Vagina (tissue), 2 donors: Measurements from ENCODE around the gene CHCHD2. TPM values are rescaled to one million over a fixed set of nuclear protein-coding genes. Genes with fewer than 3 reads are reported as not detected.

Experiments used
- DNase-seq, 2 donors: peaks; one replicate each; pipeline ENCODE4 v3.0.0-alpha.2; 2017; ENCODE audit errors: extremely low spot score in 2 of 2
- H3K27ac ChIP-seq: fragments of 200-600 bp; sonication (generic); one replicate; pipeline ENCODE4 v1.5.1; 2019
- H3K27me3 ChIP-seq: fragments of 200-600 bp; sonication (generic); one replicate; pipeline ENCODE4 v1.5.1; 2019
- H3K36me3 ChIP-seq, 2 donors: fragments of 200-600 bp; sonication (generic); one replicate each; pipeline ENCODE4 v1.5.1; 2017 to 2019
- H3K4me1 ChIP-seq: fragments of 200-600 bp; sonication (generic); one replicate; pipeline ENCODE4 v1.5.1; 2019
- H3K4me3 ChIP-seq, 2 donors: fragments of 200-600 bp; sonication (generic); 1 replicate in 1 of 2; 2 replicates in 1 of 2; pipeline ENCODE4 v1.5.1; 2016 to 2019
- H3K9me3 ChIP-seq: fragments of 200-600 bp; sonication (generic); one replicate; pipeline ENCODE4 v1.5.1; 2019
- POLR2A ChIP-seq, 2 donors: fragments of 450-650 bp; IDR thresholded peaks; one replicate each; pipeline ENCODE4 v1.6.1; 2017; ENCODE audit warnings: antibody characterized with exemption in 2 of 2, mild to moderate bottlenecking in 2 of 2, moderate library complexity in 2 of 2
- POLR2AphosphoS5 ChIP-seq, 2 donors: sonication (generic); formaldehyde crosslinking; IDR thresholded peaks; one replicate each; pipeline ENCODE4 v1.9.0; 2017; ENCODE audit warnings: antibody characterized with exemption in 2 of 2, mild to moderate bottlenecking in 2 of 2, low read depth in 1 of 2; ENCODE audit not compliant: insufficient read depth in 1 of 2
- intact Hi-C: fragments of 100-400 bp; cut with DNase I; formaldehyde crosslinking; loops from one replicate; pipeline ENCODE4 v1.15.1; 2023
- total RNA-seq: library from RNA; depleted of rRNA; stranded (reverse); fragments of >200 nt; gene quantifications from one replicate; pipeline ENCODE4 v1.2.3, GENCODE V29; 2016
- TF ChIP-seq, protein P1 (sequence below), 3 experiments: fragments of 450-650 bp in 2 of 3; fragments of 200-600 bp in 1 of 3; sonication (generic) in 1 of 3; IDR thresholded peaks; one replicate each; pipeline ENCODE4 v1.5.1; 2017 to 2019; ENCODE audit warnings: antibody characterized with exemption in 3 of 3, mild to moderate bottlenecking in 2 of 3, moderate library complexity in 2 of 3

Gene CHCHD2
- total RNA-seq, 1 donor from 2014 or later = 306 TPM

DNA sequence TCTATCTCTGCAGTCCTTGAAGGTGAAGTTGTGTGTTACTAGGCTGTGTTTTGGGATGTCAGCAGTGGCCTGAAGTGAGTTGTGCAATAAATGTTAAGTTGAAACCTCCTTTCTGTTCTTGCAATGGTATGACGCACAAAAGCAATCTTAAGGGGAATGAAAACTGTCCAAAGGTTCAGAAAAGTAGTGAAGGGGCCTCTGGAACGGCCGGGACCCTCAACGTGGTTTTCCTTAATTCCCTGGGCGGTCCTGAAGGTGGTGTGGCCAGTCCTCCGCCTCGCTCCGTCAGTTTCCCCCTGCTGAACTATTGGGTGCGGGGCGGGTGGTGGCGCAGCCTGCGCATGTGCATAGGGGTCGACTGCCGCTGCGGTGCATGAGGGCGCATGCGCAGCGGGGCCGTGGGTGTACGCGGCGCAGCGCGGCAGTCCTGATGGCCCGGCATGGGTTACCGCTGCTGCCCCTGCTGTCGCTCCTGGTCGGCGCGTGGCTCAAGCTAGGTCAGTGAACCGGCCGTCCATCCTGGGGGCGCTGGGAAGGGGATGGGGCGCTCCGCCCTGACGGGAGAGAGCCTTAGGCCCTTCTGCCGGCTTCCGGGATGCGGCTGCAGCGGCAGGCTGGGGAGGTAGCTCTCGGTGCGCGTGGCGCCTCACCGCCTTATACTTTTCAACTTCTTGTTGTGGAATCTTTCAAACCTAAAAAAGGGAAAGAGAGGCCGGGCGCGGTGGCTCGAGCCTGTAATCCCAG, 42.2 kb downstream of the CHCHD2 start, which contains the start of gene SUMF2:
TSS of gene SUMF2 (plus strand) at position 405 of the 744 bp plus-strand sequence. CDS start at position 431, 26 bp downstream.
- TF ChIP-seq POLR2AphosphoS5 (IDR thresholded peaks at IDR 0.05; ENCODE audit: insufficient read depth in 1 of 2, low read depth in 1 of 2) = peak; percentile 94 to 97
- TF ChIP-seq, protein P1, sequence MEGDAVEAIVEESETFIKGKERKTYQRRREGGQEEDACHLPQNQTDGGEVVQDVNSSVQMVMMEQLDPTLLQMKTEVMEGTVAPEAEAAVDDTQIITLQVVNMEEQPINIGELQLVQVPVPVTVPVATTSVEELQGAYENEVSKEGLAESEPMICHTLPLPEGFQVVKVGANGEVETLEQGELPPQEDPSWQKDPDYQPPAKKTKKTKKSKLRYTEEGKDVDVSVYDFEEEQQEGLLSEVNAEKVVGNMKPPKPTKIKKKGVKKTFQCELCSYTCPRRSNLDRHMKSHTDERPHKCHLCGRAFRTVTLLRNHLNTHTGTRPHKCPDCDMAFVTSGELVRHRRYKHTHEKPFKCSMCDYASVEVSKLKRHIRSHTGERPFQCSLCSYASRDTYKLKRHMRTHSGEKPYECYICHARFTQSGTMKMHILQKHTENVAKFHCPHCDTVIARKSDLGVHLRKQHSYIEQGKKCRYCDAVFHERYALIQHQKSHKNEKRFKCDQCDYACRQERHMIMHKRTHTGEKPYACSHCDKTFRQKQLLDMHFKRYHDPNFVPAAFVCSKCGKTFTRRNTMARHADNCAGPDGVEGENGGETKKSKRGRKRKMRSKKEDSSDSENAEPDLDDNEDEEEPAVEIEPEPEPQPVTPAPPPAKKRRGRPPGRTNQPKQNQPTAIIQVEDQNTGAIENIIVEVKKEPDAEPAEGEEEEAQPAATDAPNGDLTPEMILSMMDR (IDR thresholded peaks at IDR 0.05) = peak in 1 of 3 experiments; percentile 17
- peak in 1 of 2 donors; percentile 93 for TF ChIP-seq POLR2A (IDR thresholded peaks at IDR 0.05)

DNA sequence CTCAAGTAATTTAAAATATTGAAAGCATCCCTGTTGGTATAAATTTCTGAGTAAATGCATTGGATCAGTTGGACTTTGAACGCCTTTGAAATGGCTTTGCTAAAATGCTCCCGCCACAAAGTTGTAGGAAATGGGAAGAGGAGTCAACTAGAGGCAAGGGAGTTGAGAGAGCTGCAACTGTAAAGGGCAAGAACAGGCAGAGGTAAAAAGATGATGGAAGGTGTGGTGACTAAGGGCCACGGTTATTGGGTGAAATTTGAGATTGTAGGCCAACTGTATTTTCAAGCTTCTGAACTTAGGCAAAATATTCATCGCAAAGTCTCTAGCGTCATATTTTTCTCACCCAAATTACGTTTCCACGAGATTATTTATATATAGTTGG, 42.8 kb downstream of the CHCHD2 start:
- no peak for DNase-seq
- peak overlapping the region; percentile 93 for H3K27ac ChIP-seq
- peak overlapping the region in 1 of 2 donors; percentile 91 for H3K4me3 ChIP-seq
- no peaks in the 10 kb centered on the region for H3K9me3 ChIP-seq
- intact Hi-C loops = no loop called here
- H3K4me1 ChIP-seq = peaks cover 6% of the 10 kb centered on the region
- H3K36me3 ChIP-seq = peaks cover 0 to 35% of the 10 kb centered on the region in 2 donors
- TF ChIP-seq POLR2A (IDR thresholded peaks at IDR 0.05) (no peak), POLR2AphosphoS5 (IDR thresholded peaks at IDR 0.05; ENCODE audit: insufficient read depth in 1 of 2, low read depth in 1 of 2) (no peak)
- TF ChIP-seq, protein P1 (IDR thresholded peaks at IDR 0.05) = no peak
- H3K27me3 ChIP-seq = no peaks in the 10 kb centered on the region

More for the DNA sequence above, 42.2 kb downstream of the CHCHD2 start, which contains the start of gene SUMF2:
- DNase-seq = peak in 1 of 2 donors; percentile 92
- peaks cover 0 to 35% of the 10 kb centered on the region in 2 donors for H3K36me3 ChIP-seq
- no peaks in the 10 kb centered on the region for H3K27me3 ChIP-seq
- intact Hi-C loops = no loop called here
- peaks cover 6% of the 10 kb centered on the region for H3K4me1 ChIP-seq
- peak within 1 kb of the TSS; percentile 93 for H3K27ac ChIP-seq
- peak within 1 kb of the TSS; percentile 91 to 93 for H3K4me3 ChIP-seq
- no peaks in the 10 kb centered on the region for H3K9me3 ChIP-seq

DNA sequence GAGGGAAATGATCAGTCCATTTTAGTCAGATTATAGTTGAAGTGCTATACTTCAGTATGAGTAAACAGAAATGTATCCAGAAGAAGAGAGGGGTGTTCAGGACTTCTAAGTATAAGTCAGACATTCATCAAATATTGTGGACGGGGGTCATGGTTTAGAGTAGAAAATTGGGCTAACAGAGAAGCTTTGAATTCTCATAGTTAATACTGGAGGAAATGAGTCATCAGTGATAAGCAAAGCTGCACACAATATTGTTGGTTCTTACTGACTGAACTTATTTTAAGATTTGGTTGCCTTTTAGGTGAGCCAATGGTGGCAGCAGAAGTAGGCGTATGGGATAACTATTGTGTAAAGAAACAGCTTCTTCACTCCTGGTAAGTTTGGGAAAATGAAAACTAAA, 43.9 kb downstream of the CHCHD2 start:
- no peaks in the 10 kb centered on the region for H3K27me3 ChIP-seq
- H3K9me3 ChIP-seq = no peaks in the 10 kb centered on the region
- peaks cover 0 to 46% of the 10 kb centered on the region in 2 donors for H3K36me3 ChIP-seq
- TF ChIP-seq POLR2A (IDR thresholded peaks at IDR 0.05) = no peak
- TF ChIP-seq, protein P1 (IDR thresholded peaks at IDR 0.05) = no peak
- no peak for TF ChIP-seq POLR2AphosphoS5 (IDR thresholded peaks at IDR 0.05; ENCODE audit: insufficient read depth in 1 of 2, low read depth in 1 of 2)
- H3K4me3 ChIP-seq = no peak overlapping the region
- H3K27ac ChIP-seq = no peak overlapping the region
- DNase-seq = no peak
- intact Hi-C loops = no loop called here
- peaks cover 6% of the 10 kb centered on the region for H3K4me1 ChIP-seq

DNA sequence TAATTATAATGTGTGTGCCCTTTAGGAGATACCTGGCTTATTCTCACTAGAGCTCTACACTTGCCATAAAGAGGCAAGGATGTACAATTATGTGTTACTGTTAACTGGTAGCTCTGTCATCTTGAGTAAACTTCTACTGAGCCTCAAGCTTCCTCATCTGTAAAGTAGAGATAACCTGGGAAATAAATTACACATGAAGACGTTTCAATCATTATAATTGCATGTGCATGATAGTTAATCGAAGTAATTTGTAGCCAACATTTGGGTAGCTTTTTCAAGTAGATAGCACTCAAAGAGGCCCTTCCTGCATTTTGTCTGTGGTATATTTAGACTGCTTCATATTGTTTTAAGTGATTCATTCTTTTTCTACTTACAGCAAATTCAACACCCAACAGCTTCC, 52.3 kb downstream of the CHCHD2 start:
- no peaks in the 10 kb centered on the region for H3K27me3 ChIP-seq
- TF ChIP-seq POLR2AphosphoS5 (IDR thresholded peaks at IDR 0.05; ENCODE audit: insufficient read depth in 1 of 2, low read depth in 1 of 2) (no peak), POLR2A (IDR thresholded peaks at IDR 0.05) (no peak)
- TF ChIP-seq, protein P1 (IDR thresholded peaks at IDR 0.05) = no peak
- no peak overlapping the region for H3K4me3 ChIP-seq
- H3K36me3 ChIP-seq = peaks cover 0 to 50% of the 10 kb centered on the region in 2 donors
- intact Hi-C loops = loop anchor here (5.0 kb wide), 1 partner anchor 687 kb away; the partner anchor contains the start of gene LANCL2
- peaks cover 35% of the 10 kb centered on the region for H3K4me1 ChIP-seq
- no peak for DNase-seq
- H3K27ac ChIP-seq = no peak overlapping the region
- no peaks in the 10 kb centered on the region for H3K9me3 ChIP-seq

DNA sequence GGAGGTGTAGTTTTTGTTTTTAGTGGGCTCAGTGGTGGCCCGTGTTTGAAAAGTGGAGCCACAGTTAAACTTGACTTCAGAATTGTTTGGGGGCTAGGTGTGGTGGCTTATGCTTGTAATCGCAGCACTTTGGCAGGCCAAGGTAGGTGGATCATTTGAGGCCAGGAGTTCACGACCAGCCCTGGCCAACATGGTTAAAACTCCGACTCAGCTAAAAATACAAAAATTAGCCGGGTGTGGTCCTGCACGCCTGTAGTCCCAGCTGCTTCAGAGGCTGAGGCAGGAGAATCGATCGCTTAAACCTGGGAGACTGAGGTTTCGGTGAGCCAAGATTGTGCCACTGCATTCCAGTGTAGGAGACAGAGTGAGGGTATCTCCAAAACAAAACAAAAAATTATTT, 52.9 kb downstream of the CHCHD2 start:
- Histone ChIP-seq H3K36me3 (peaks cover 0 to 44% of the 10 kb centered on the region in 2 donors), H3K27ac (no peak overlapping the region), H3K4me3 (no peak overlapping the region), H3K9me3 (no peaks in the 10 kb centered on the region), H3K4me1 (peaks cover 35% of the 10 kb centered on the region), H3K27me3 (no peaks in the 10 kb centered on the region)
- intact Hi-C loops = loop anchor here (5.0 kb wide), 1 partner anchor 686 kb away; the partner anchor contains the start of gene LANCL2
- DNase-seq = no peak
- no peak for TF ChIP-seq POLR2AphosphoS5 (IDR thresholded peaks at IDR 0.05; ENCODE audit: insufficient read depth in 1 of 2, low read depth in 1 of 2)
- no peak for TF ChIP-seq POLR2A (IDR thresholded peaks at IDR 0.05)
- TF ChIP-seq, protein P1 (IDR thresholded peaks at IDR 0.05) = no peak
